Measurements from ENCODE around the gene DBN1. TPM values are rescaled to one million over a fixed set of nuclear protein-coding genes. Genes with fewer than 3 reads are reported as not detected.

DBN1 gene
- total RNA-seq, 1 experiment from 2014 or later = 195 TPM

GRCh38 chr5:177505075-177505474 lies 31.6 kb upstream of the DBN1 start:
- peaks cover 5% of the 10 kb centered on the region for H3K4me1 ChIP-seq (ENCODE audit: control insufficient read depth, insufficient read depth, low read length)
- intact Hi-C loops (cut with micrococcal nuclease; ENCODE audit: unreplicated experiment) = no loop called here
- POLR2A ChIA-PET = no interaction called here
- CTCF ChIA-PET = no interaction called here
- no TSS peak for BruUV-seq (replicated peaks)
- no peak overlapping the region for H3K4me3 ChIP-seq (ENCODE audit: low read depth in 2 of 2, low read length in 2 of 2)
- no peak overlapping the region for H3K27ac ChIP-seq (ENCODE audit: low read length)
- no peaks in the 10 kb centered on the region for H3K9me3 ChIP-seq (ENCODE audit: control insufficient read depth, insufficient read depth, low read depth, low read length)
- in situ Hi-C loops (cut with HindIII; ENCODE audit: low pct_unique_long_range_greater_than_20kb, low sequenced_read_pairs) = no loop called here
- no peak for TF ChIP-seq REST (IDR thresholded peaks at IDR 0.05; ENCODE audit: insufficient read depth in 1 of 2, low read depth in 2 of 2, low read length in 1 of 2)
- no peak for TF ChIP-seq SIN3A (IDR thresholded peaks at IDR 0.05; ENCODE audit: borderline replicate concordance, insufficient read depth, low read depth, low read length)
- no peak for TF ChIP-seq POLR2AphosphoS5 (IDR thresholded peaks at IDR 0.05; ENCODE audit: low read depth, low read length)
- TF ChIP-seq, protein P1, sequence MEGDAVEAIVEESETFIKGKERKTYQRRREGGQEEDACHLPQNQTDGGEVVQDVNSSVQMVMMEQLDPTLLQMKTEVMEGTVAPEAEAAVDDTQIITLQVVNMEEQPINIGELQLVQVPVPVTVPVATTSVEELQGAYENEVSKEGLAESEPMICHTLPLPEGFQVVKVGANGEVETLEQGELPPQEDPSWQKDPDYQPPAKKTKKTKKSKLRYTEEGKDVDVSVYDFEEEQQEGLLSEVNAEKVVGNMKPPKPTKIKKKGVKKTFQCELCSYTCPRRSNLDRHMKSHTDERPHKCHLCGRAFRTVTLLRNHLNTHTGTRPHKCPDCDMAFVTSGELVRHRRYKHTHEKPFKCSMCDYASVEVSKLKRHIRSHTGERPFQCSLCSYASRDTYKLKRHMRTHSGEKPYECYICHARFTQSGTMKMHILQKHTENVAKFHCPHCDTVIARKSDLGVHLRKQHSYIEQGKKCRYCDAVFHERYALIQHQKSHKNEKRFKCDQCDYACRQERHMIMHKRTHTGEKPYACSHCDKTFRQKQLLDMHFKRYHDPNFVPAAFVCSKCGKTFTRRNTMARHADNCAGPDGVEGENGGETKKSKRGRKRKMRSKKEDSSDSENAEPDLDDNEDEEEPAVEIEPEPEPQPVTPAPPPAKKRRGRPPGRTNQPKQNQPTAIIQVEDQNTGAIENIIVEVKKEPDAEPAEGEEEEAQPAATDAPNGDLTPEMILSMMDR (IDR thresholded peaks at IDR 0.05) = no peak
- TF ChIP-seq TCF7L2 (IDR thresholded peaks at IDR 0.05; ENCODE audit: low read depth, low read length) = no peak
- H3K27me3 ChIP-seq (ENCODE audit: control insufficient read depth, insufficient read depth, low read length) = no peaks in the 10 kb centered on the region
- ATAC-seq (no peak), DNase-seq (ENCODE audit: low read depth, low spot score) (no peak)
- H3K36me3 ChIP-seq (ENCODE audit: control insufficient read depth, insufficient read depth, low read length) = no peaks in the 10 kb centered on the region

- intact Hi-C loops (cut with micrococcal nuclease; ENCODE audit: unreplicated experiment) = no loop called here
- Histone ChIP-seq H3K27ac (ENCODE audit: low read length) (no peak overlapping the region), H3K9me3 (ENCODE audit: control insufficient read depth, insufficient read depth, low read depth, low read length) (no peaks in the 10 kb centered on the region), H3K4me1 (ENCODE audit: control insufficient read depth, insufficient read depth, low read length) (peaks cover 3% of the 10 kb centered on the region; the same call in 1 of the 2 replicates), H3K36me3 (ENCODE audit: control insufficient read depth, insufficient read depth, low read length) (no peaks in the 10 kb centered on the region), H3K4me3 (ENCODE audit: low read depth in 2 of 2, low read length in 2 of 2) (no peak overlapping the region), H3K27me3 (ENCODE audit: control insufficient read depth, insufficient read depth, low read length) (no peaks in the 10 kb centered on the region)
- ChIA-PET POLR2A (no interaction called here), CTCF (no interaction called here)
- BruUV-seq (replicated peaks) = no TSS peak
- no peak for DNase-seq (ENCODE audit: low read depth, low spot score)
- no peak for ATAC-seq
- TF ChIP-seq REST (IDR thresholded peaks at IDR 0.05; ENCODE audit: insufficient read depth in 1 of 2, low read depth in 2 of 2, low read length in 1 of 2) = no peak
- no peak for TF ChIP-seq SIN3A (IDR thresholded peaks at IDR 0.05; ENCODE audit: borderline replicate concordance, insufficient read depth, low read depth, low read length)
- no peak for TF ChIP-seq POLR2AphosphoS5 (IDR thresholded peaks at IDR 0.05; ENCODE audit: low read depth, low read length)
- TF ChIP-seq, protein P1 (IDR thresholded peaks at IDR 0.05) = no peak
- TF ChIP-seq TCF7L2 (IDR thresholded peaks at IDR 0.05; ENCODE audit: low read depth, low read length) = no peak
- in situ Hi-C loops (cut with HindIII; ENCODE audit: low pct_unique_long_range_greater_than_20kb, low sequenced_read_pairs) = no loop called here
Measured at GRCh38 chr5:177504086-177505056, 30.9 kb upstream of the DBN1 start.
